Heart right ventricle (tissue), 16 donors: ENCODE data around the gene CD96. TPM values are rescaled to one million over a fixed set of nuclear protein-coding genes. Genes with fewer than 3 reads are reported as not detected.

Source experiments
- ATAC-seq, 8 donors: fragments of 200-7000 bp; cut with Tn5 transposase; one replicate each; pipeline ENCODE4 v1.9.1; 2020; ENCODE audit warnings: mild to moderate bottlenecking in 8 of 8, moderate library complexity in 8 of 8, moderate number of reproducible peaks in 1 of 8
- DNase-seq, 2 donors: peaks; one replicate each; pipeline ENCODE4 v3.0.0-alpha.2; 2020
- H3K27ac ChIP-seq, 10 donors: fragments of 200-600 bp; sonication (generic) in 2 of 10; one replicate each; pipeline versions ENCODE4 v1.5.0 to v1.8.0; 2020 to 2022; ENCODE audit warnings: mild to moderate bottlenecking in 3 of 10
- H3K27me3 ChIP-seq, 7 donors: fragments of 200-600 bp; one replicate each; pipeline ENCODE4 v1.8.0; 2021 to 2022; ENCODE audit warnings: mild to moderate bottlenecking in 2 of 7
- H3K36me3 ChIP-seq, 9 donors: fragments of 200-600 bp; sonication (generic) in 1 of 9; one replicate each; pipeline versions ENCODE4 v1.5.0 to v1.8.0; 2020 to 2022; ENCODE audit warnings: mild to moderate bottlenecking in 2 of 9
- H3K4me1 ChIP-seq, 9 donors: fragments of 200-600 bp; sonication (generic) in 1 of 9; one replicate each; pipeline versions ENCODE4 v1.5.0 to v1.8.0; 2020 to 2022; ENCODE audit warnings: mild to moderate bottlenecking in 4 of 9
- H3K4me3 ChIP-seq, 10 donors: fragments of 200-600 bp; sonication (generic) in 2 of 10; one replicate each; pipeline versions ENCODE4 v1.5.0 to v1.8.0; 2020 to 2022; ENCODE audit warnings: mild to moderate bottlenecking in 7 of 10, moderate library complexity in 2 of 10
- H3K9me3 ChIP-seq, 11 donors: fragments of 200-600 bp in 10 of 11; sonication (generic) in 2 of 11; one replicate each; pipeline versions ENCODE4 v1.5.0 to v1.8.0; 2013 to 2022; ENCODE audit warnings: mild to moderate bottlenecking in 2 of 11, control low read depth in 1 of 11, moderate library complexity in 1 of 11
- CTCF ChIP-seq, 9 donors: fragments of 200-600 bp; sonication (generic) in 2 of 9; IDR thresholded peaks; one replicate each; pipeline versions ENCODE4 v1.5.0 to v1.8.0; 2021 to 2022; ENCODE audit warnings: antibody characterized with exemption in 9 of 9, mild to moderate bottlenecking in 5 of 9, moderate library complexity in 1 of 9
- WGBS, 2 donors: extraction: QIAGEN DNeasy Blood & Tissue Kit; methylation state at CpG; one replicate each; pipeline ENCODE4 v1.1.7; 2013; ENCODE audit warnings: inconsistent platforms in 1 of 2; 5-methylcytosine and 5-hydroxymethylcytosine counted together
- intact Hi-C, 10 donors: fragments of 100-400 bp; cut with DNase I; formaldehyde crosslinking; loops; one replicate each; pipeline versions ENCODE4 v1.11.1 to v1.14.2; 2022
- polyA plus RNA-seq, 2 donors: library from polyadenylated mRNA; stranded (reverse); fragments of 200-250 nt; gene quantifications; one replicate each; pipeline ENCODE4 v1.2.3, GENCODE V29; 2013
- total RNA-seq, 10 donors: library from RNA; stranded (reverse); fragmentation: NEBNext Ultra II Directional in 3 of 10; extraction: Animal tissue kit (Norgen Biotek cat#: 25700) in 3 of 10; gene quantifications; one replicate each; pipeline versions ENCODE4 v1.2.1 to v1.2.4, GENCODE V29; 2021 to 2023
- donor health status: Arrhythmogenic right ventricular cardiomyopathy.
- donor health status: ischemic (EF 13 %, LVEDD 7.1; RV severe dilation, severe dysfunction).
- donor health status: healthy with polysubstance abuse.
- donor health status: DM: no; HTN: yes; CAD: no.
- donor health status: DM: no; HTN: no; CAD: no.
- donor health status: ischemic (EF 25% LVEDD 6.9; RV normal size, moderate dysfunction).
- donor health status: ischemic (EF 25% LVEDD 5.7; RV mildly dilated, moderate dysfunction).
- donor health status: healthy.
- donor health status: DM: yes; HTN: yes; CAD: no.
- donor health status: Ischemic cardiomyopathy.
- donor health status: ischemic (EF 35%, LVEDD 5.7; RV mildly dilated, moderate dysfunction).
- donor health status: nonischemic (EF 11% LVEDD 7.7; RV severe dilation, severe dysfunction).
- donor health status: DM: yes; HTN: yes; CAD: no.
- donor health status: PGD.
- donor health status: ischemic (EF 29% LVEDD 5.4; RV normal size, mild dysfunction).
- donor health status: nonischemic (EF 23%, LVEDD 6.1; RV moderate dilation, normal function).

The CD96 gene
- total and polyA plus RNA-seq, 12 donors, result 0.07 to 6.2 (median 0.28) TPM

GRCh38 chr3:111677007-111677392, 135.0 kb downstream of the CD96 start:
- H3K4me1 ChIP-seq, result peaks cover 0 to 32% (median 20%) of the 10 kb centered on the region in 9 donors
- no peaks in the 10 kb centered on the region for H3K27me3 ChIP-seq
- no peaks in the 10 kb centered on the region for H3K36me3 ChIP-seq
- TF ChIP-seq CTCF (IDR thresholded peaks at IDR 0.05), result no peak
- H3K27ac ChIP-seq, result no peak overlapping the region
- no peak for DNase-seq
- ATAC-seq, result no peak
- peak overlapping the region in 1 of 10 donors; percentile 60 for H3K4me3 ChIP-seq
- WGBS, 2 donors, result 89% methylated on average over 4 of the region's 4 CpGs
- intact Hi-C loops, result no loop called here
- no peaks in the 10 kb centered on the region for H3K9me3 ChIP-seq

- H3K27me3 ChIP-seq, result no peaks in the 10 kb centered on the region
- no peaks in the 10 kb centered on the region for H3K36me3 ChIP-seq
- no peak overlapping the region for H3K27ac ChIP-seq
- no peaks in the 10 kb centered on the region for H3K9me3 ChIP-seq
- H3K4me1 ChIP-seq, result peaks cover 0 to 5% (median 0%) of the 10 kb centered on the region in 9 donors
- DNase-seq (no peak), ATAC-seq (no peak)
- H3K4me3 ChIP-seq, result no peak overlapping the region
- TF ChIP-seq CTCF (IDR thresholded peaks at IDR 0.05), result no peak
- 86 to 89% methylated on average over 7 of the region's 7 CpGs for WGBS, 2 donors
- intact Hi-C loops, result no loop called here
Measured at GRCh38 chr3:111681661-111682426, 139.8 kb downstream of the CD96 start.

GRCh38 chr3:111684640-111685039, 142.6 kb downstream of the CD96 start:
- H3K36me3 ChIP-seq, result no peaks in the 10 kb centered on the region
- DNase-seq (no peak), ATAC-seq (no peak)
- intact Hi-C loops, result no loop called here
- H3K4me3 ChIP-seq, result no peak overlapping the region
- no peak overlapping the region for H3K27ac ChIP-seq
- H3K9me3 ChIP-seq, result no peaks in the 10 kb centered on the region
- no peaks in the 10 kb centered on the region for H3K27me3 ChIP-seq
- WGBS, 2 donors, result 81 to 82% methylated on average over 4 of the region's 4 CpGs
- no peak for TF ChIP-seq CTCF (IDR thresholded peaks at IDR 0.05)
- no peaks in the 10 kb centered on the region for H3K4me1 ChIP-seq

GRCh38 chr3:111688190-111688800, 146.3 kb downstream of the CD96 start:
- DNase-seq, result no peak
- Histone ChIP-seq H3K27ac (no peak overlapping the region), H3K4me1 (peaks cover 0 to 4% (median 0%) of the 10 kb centered on the region in 9 donors), H3K9me3 (no peaks in the 10 kb centered on the region), H3K36me3 (no peaks in the 10 kb centered on the region), H3K27me3 (no peaks in the 10 kb centered on the region), H3K4me3 (no peak overlapping the region)
- intact Hi-C loops, result no loop called here
- 90 to 96% methylated on average over 2 of the region's 2 CpGs for WGBS, 2 donors
- no peak for TF ChIP-seq CTCF (IDR thresholded peaks at IDR 0.05)
- no peak for ATAC-seq
